ENCODE data around the gene BASP1.
A peak's percentile ranks its signal among the peaks of the same experiment; 100 is the strongest.

BASP1 gene

DNA sequence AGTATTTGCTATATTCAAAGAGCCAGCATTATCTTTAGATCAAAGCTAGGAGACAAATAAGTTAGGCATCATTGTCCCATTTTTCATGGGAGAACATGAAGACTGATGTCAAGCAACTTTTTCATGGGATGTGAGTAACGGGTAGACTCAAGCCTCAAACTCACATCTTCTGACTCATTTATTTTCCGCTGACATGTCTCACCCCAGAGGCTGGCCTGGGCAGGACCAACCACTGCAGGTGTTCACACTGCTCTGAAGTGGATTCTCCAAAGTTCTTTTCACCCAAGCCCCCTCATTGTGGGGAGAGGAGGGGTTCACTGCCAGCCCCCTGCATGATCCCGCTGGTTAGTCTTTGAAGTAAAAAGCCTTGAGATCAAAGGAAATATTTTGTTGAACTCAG lies 34.9 kb upstream of the BASP1 start:
- FAIRE-seq = no peak
- DNase-seq (ENCODE audit: insufficient read length, low spot score) = no peak
- TF ChIP-seq TAF1 (IDR thresholded peaks at IDR 0.05; ENCODE audit: low read depth, low read length) (no peak), POLR2AphosphoS5 (IDR thresholded peaks at IDR 0.05; ENCODE audit: low read depth, low read length) (no peak), PAX5 (IDR thresholded peaks at IDR 0.05; ENCODE audit: insufficient read depth, low read length, severe bottlenecking) (no peak), POLR2A (IDR thresholded peaks at IDR 0.05; ENCODE audit: low read depth, low read length) (no peak), SPI1 (IDR thresholded peaks at IDR 0.05; ENCODE audit: low read depth, low read length) (no peak), POU2F2 (IDR thresholded peaks at IDR 0.05; ENCODE audit: low read depth, low read length) (no peak)

DNA sequence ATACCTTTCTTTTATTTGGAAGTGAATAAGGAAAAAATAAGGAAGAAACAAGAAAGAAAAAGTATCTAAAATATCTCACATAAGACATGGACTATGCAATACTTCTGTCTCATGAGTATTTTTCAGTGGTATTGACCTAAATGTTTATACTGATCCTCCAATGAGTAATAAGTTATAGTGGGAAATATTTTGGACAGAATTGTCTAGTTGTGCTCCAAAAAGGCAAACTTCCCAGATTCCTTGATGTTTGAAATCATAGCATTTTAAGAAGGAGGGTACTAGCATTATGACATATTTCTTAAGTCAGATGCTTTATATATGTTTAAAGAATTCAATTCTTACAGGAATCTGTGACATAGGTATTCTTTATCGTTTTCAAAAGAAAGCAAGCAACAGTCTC lies 34.5 kb upstream of the BASP1 start:
- FAIRE-seq = no peak
- DNase-seq (ENCODE audit: insufficient read length, low spot score) = no peak
- TF ChIP-seq POLR2AphosphoS5 (IDR thresholded peaks at IDR 0.05; ENCODE audit: low read depth, low read length) (no peak), SPI1 (IDR thresholded peaks at IDR 0.05; ENCODE audit: low read depth, low read length) (no peak), PAX5 (IDR thresholded peaks at IDR 0.05; ENCODE audit: insufficient read depth, low read length, severe bottlenecking) (no peak), POU2F2 (IDR thresholded peaks at IDR 0.05; ENCODE audit: low read depth, low read length) (no peak), POLR2A (IDR thresholded peaks at IDR 0.05; ENCODE audit: low read depth, low read length) (no peak), TAF1 (IDR thresholded peaks at IDR 0.05; ENCODE audit: low read depth, low read length) (no peak)

DNA sequence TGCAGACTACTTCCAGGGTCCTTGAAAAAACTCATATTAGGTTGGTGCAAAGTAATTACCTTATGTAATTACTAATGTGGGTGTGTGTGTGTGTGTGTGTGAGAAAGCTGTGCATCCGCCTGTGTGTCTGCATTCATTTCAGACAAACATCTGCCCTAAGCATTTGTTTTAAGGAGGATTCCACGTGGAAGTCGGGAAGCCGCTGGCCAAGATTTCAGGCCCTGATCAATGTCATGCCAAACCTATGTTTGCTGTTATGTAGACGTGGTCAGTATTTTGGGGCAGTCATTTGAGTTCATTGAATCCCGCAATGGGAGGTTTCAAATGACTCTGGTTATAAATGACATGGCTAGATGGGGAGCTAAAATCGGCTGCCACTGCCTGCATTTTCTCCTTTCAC lies 33.6 kb upstream of the BASP1 start:
- TF ChIP-seq POLR2AphosphoS5 (IDR thresholded peaks at IDR 0.05; ENCODE audit: low read depth, low read length) (no peak), SPI1 (IDR thresholded peaks at IDR 0.05; ENCODE audit: low read depth, low read length) (no peak), POLR2A (IDR thresholded peaks at IDR 0.05; ENCODE audit: low read depth, low read length) (no peak), PAX5 (IDR thresholded peaks at IDR 0.05; ENCODE audit: insufficient read depth, low read length, severe bottlenecking) (no peak), POU2F2 (IDR thresholded peaks at IDR 0.05; ENCODE audit: low read depth, low read length) (no peak), TAF1 (IDR thresholded peaks at IDR 0.05; ENCODE audit: low read depth, low read length) (no peak)
- FAIRE-seq (no peak), DNase-seq (ENCODE audit: insufficient read length, low spot score) (no peak)

DNA sequence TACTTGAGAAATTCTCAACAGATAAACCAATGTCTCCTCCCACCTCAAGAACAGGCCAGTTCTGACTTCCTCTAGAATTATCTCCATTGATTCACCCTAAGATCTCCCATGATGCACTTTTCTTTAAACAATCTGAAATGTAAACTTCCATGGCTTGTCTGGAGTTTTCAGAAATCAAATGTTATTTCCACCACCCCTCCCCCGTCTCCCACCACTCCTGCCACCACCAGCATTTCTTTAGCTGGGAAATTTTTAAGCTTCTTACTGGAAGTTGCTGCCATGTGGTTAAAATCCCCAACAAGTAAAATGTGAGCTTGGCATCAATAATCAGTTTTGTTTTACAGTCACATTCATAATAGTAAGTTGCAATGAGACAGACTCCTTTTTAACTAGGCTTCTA lies 32.8 kb upstream of the BASP1 start:
- DNase-seq (ENCODE audit: insufficient read length, low spot score) = no peak
- no peak for TF ChIP-seq POU2F2 (IDR thresholded peaks at IDR 0.05; ENCODE audit: low read depth, low read length)
- no peak for TF ChIP-seq POLR2AphosphoS5 (IDR thresholded peaks at IDR 0.05; ENCODE audit: low read depth, low read length)
- no peak for TF ChIP-seq POLR2A (IDR thresholded peaks at IDR 0.05; ENCODE audit: low read depth, low read length)
- no peak for TF ChIP-seq SPI1 (IDR thresholded peaks at IDR 0.05; ENCODE audit: low read depth, low read length)
- no peak for TF ChIP-seq TAF1 (IDR thresholded peaks at IDR 0.05; ENCODE audit: low read depth, low read length)
- TF ChIP-seq PAX5 (IDR thresholded peaks at IDR 0.05; ENCODE audit: insufficient read depth, low read length, severe bottlenecking) = no peak
- FAIRE-seq = no peak

DNA sequence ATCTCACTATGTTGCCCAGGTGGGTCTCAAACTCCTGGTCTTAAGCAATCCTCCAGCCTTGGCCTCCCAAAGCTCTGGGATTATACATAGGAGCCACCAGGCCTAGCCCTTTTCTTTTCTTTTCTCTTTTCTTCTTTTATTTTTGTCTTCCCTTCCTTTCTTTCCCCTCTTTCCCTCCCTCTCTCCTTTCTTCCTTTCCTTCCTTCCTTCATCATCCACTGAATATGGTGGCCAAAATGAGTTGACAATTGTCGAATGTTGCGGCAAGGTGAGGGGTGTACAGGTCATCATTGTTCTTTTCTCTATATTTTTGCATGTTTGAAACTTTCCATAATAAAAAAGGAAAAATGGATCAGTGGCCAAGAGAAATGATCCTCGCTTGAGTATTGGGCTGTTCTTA lies 32.1 kb upstream of the BASP1 start:
- no peak for DNase-seq (ENCODE audit: insufficient read length, low spot score)
- FAIRE-seq = no peak
- TF ChIP-seq PAX5 (IDR thresholded peaks at IDR 0.05; ENCODE audit: insufficient read depth, low read length, severe bottlenecking) = no peak
- no peak for TF ChIP-seq TAF1 (IDR thresholded peaks at IDR 0.05; ENCODE audit: low read depth, low read length)
- no peak for TF ChIP-seq SPI1 (IDR thresholded peaks at IDR 0.05; ENCODE audit: low read depth, low read length)
- TF ChIP-seq POLR2AphosphoS5 (IDR thresholded peaks at IDR 0.05; ENCODE audit: low read depth, low read length) = no peak

DNA sequence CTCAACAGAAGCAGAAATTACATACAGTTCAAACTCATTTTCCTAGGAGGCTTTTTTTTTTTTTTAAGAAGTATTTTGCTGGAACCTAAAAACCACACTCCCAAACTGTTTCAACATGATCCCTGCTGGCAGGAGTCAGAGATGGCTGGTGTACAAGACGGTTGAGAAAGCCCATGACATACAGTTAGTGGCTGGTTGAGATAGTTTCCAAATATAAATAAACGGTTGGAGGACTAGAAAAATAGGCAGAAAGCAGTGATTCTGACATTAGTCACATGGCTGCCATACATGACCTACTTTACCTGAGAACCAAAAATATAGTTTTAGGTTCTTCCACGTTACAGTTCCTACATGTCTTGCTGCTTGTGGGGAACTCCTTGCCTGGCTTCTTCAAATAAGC lies 31.7 kb upstream of the BASP1 start:
- FAIRE-seq (no peak), DNase-seq (ENCODE audit: insufficient read length, low spot score) (no peak)
- TF ChIP-seq SPI1 (IDR thresholded peaks at IDR 0.05; ENCODE audit: low read depth, low read length) (no peak), TAF1 (IDR thresholded peaks at IDR 0.05; ENCODE audit: low read depth, low read length) (no peak), PAX5 (IDR thresholded peaks at IDR 0.05; ENCODE audit: insufficient read depth, low read length, severe bottlenecking) (no peak), POLR2AphosphoS5 (IDR thresholded peaks at IDR 0.05; ENCODE audit: low read depth, low read length) (no peak), POU2F2 (IDR thresholded peaks at IDR 0.05; ENCODE audit: low read depth, low read length) (no peak), POLR2A (IDR thresholded peaks at IDR 0.05; ENCODE audit: low read depth, low read length) (no peak)

DNA sequence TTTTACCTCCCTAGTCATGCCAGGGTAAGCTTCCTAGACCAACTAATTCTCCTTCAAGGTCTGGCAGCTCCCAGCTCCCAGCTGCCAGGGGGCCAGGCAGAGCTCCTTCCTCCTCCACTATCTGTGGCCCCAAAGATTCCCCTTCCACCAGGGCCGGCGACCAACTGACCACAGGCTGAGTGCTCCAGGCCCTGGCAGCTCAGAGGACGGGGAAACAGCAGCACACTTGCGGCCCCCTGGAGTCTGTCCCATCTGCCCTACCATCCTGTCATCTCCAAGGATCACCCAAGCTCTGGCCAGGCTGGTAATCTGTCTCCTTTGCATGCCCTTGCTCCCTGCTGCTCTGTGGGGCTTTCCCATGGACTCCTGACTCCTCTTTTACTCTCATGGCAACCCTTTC lies 31.2 kb upstream of the BASP1 start:
- TF ChIP-seq TAF1 (IDR thresholded peaks at IDR 0.05; ENCODE audit: low read depth, low read length) = no peak
- TF ChIP-seq POLR2A (IDR thresholded peaks at IDR 0.05; ENCODE audit: low read depth, low read length) = no peak
- no peak for FAIRE-seq

DNA sequence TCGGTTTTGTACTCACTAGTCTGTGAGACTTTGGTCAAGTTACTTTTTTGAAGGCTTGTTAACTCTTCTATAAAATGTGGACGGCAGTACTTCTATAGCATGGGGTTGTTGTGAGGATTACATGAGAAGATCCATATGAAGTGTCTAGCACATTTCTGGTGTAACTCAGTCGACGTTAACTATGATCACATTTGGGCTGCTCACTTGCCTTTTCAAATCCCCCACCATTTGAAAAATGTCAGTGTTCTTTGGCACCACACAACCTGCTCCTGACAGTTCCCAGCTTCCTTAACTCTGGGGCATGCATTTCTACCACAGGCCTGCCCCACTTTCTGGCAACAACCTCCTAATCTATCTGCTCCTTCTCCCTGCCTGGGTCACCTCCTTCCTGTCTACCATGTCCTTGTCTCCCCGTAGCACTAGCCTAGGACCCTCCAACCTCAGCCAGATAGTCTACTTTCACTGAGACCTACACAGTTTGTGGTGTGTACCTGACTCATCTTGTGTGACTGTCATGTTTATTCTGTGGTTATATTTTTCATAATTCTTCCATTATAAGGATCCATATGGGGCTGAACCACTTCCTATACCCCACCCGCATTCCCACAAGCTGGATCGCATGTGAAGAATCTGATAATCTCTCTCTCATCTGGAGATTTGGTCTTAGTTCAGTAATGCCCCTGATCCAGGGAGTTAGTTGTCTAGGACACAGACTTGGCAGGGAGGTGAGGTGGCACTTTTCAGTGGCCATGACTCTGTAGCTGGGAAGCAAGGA lies 30.2 kb upstream of the BASP1 start:
- DNase-seq (ENCODE audit: insufficient read length, low spot score) = no peak

More for the DNA sequence above, 31.2 kb upstream of the BASP1 start:
- DNase-seq (ENCODE audit: insufficient read length, low spot score) = no peak

DNA sequence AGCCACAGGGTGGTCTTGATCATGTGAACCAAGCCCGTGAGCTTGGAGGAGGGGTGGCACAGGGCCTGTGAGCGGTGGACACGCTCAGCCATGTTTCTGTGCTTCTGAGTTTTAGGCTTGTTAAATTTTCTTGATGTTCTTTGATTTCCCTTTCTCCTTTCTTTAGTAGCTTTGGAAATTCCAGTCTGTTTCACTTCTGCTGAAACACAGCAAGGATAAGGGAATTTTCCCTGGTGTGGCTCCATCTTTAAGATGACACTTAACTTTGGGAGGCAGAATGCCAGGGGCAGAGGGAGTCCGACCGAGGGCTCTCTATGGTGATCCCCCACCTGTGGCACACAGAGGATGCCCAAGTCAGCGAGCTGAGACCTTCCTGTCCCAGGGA lies 29.7 kb upstream of the BASP1 start:
- DNase-seq (ENCODE audit: insufficient read length, low spot score) (no peak), FAIRE-seq (no peak)
- no peak for TF ChIP-seq SPI1 (IDR thresholded peaks at IDR 0.05; ENCODE audit: low read depth, low read length)
- no peak for TF ChIP-seq POLR2AphosphoS5 (IDR thresholded peaks at IDR 0.05; ENCODE audit: low read depth, low read length)
- TF ChIP-seq PAX5 (IDR thresholded peaks at IDR 0.05; ENCODE audit: insufficient read depth, low read length, severe bottlenecking) = no peak
- TF ChIP-seq TAF1 (IDR thresholded peaks at IDR 0.05; ENCODE audit: low read depth, low read length) = no peak
- TF ChIP-seq POLR2A (IDR thresholded peaks at IDR 0.05; ENCODE audit: low read depth, low read length) = no peak
- no peak for TF ChIP-seq POU2F2 (IDR thresholded peaks at IDR 0.05; ENCODE audit: low read depth, low read length)

More for the DNA sequence above, 30.2 kb upstream of the BASP1 start:
- no peak for FAIRE-seq
- TF ChIP-seq PAX5 (IDR thresholded peaks at IDR 0.05; ENCODE audit: insufficient read depth, low read length, severe bottlenecking) = no peak
- TF ChIP-seq POU2F2 (IDR thresholded peaks at IDR 0.05; ENCODE audit: low read depth, low read length) = no peak

DNA sequence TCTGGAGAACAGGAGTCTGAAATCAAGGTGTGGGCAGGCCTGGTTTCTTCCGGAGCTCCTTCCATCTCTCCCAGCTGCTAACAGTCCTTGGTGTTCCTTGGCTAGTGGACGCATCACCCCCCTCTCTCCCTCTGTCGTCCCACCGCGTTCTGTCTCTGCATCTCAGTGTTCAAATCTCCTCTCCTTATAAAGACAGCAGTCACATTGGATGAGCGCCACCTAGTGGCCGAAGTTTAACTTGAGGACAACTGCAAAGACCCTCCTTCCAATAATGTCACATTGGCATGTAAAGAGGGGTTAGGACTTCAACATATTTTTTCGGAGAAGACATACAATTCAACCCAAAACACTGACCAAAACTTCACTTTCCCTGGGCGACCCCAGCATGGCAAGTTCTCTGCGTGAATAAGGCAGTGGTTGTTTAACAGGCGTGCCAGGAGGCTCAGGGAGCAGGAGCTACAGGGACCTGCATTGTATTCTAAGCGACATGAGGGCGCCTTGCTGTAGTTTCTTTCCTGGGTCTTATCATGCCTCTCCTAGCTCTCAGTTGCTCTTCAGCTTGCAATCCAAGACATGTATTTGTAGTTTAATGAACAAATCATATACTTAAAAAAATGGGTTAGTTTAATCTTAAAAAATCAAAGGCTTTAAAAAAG lies 27.9 kb upstream of the BASP1 start:
- peak; percentile 5 for FAIRE-seq

More for the DNA sequence above, 27.9 kb upstream of the BASP1 start:
- no peak for DNase-seq (ENCODE audit: insufficient read length, low spot score)
- TF ChIP-seq POLR2A (IDR thresholded peaks at IDR 0.05; ENCODE audit: low read depth, low read length) (no peak), SPI1 (IDR thresholded peaks at IDR 0.05; ENCODE audit: low read depth, low read length) (no peak), PAX5 (IDR thresholded peaks at IDR 0.05; ENCODE audit: insufficient read depth, low read length, severe bottlenecking) (no peak), POLR2AphosphoS5 (IDR thresholded peaks at IDR 0.05; ENCODE audit: low read depth, low read length) (no peak), TAF1 (IDR thresholded peaks at IDR 0.05; ENCODE audit: low read depth, low read length) (no peak), POU2F2 (IDR thresholded peaks at IDR 0.05; ENCODE audit: low read depth, low read length) (no peak)
